HEK293 (cell line): ENCODE measurements around the gene CALCOCO1.

Experiments
- CTCF ChIA-PET: fragments of 350-600 bp; formaldehyde crosslinking; extraction: SDS; loops from one replicate; lab custom pipeline; 2021; ENCODE audit warnings: antibody characterized with exemption; lab: Yijun Ruan, JAX
- POLR2A ChIA-PET: fragments of 300-600 bp; formaldehyde crosslinking; extraction: SDS; loops from one replicate; lab custom pipeline; 2020; ENCODE audit warnings: antibody characterized with exemption, inconsistent platforms; lab: Yijun Ruan, JAX
- H3K27ac ChIP-seq: fragments of 200-500 bp; sonication (Bioruptor generic); 2 replicates; pipeline ENCODE4 v1.5.1; 2014; ENCODE audit warnings: low read depth, low read length, control low read depth, inconsistent platforms; ENCODE audit errors: extremely low read depth
- H3K36me3 ChIP-seq, 2 experiments: fragments of 200-500 bp in 1 of 2; sonication (Bioruptor generic) in 1 of 2; 1 replicate in 1 of 2; 2 replicates in 1 of 2; pipeline ENCODE4 v1.5.1; 2014 to 2017; ENCODE audit warnings: inconsistent platforms in 2 of 2, low read length in 2 of 2; ENCODE audit not compliant: control insufficient read depth in 2 of 2, insufficient read depth in 1 of 2
- H3K4me1 ChIP-seq: fragments of 200-500 bp; sonication (Bioruptor generic); 2 replicates; pipeline ENCODE4 v1.5.1; 2014; ENCODE audit warnings: mild to moderate bottlenecking, low read length, inconsistent platforms; ENCODE audit not compliant: control insufficient read depth, insufficient read depth
- H3K4me3 ChIP-seq: 2 replicates; pipeline ENCODE4 v1.5.1; 2011; ENCODE audit warnings: low read depth, mild to moderate bottlenecking, control low read depth, low read length, moderate library complexity
- H3K9me3 ChIP-seq: fragments of 200-500 bp; sonication (Bioruptor generic); 2 replicates; pipeline ENCODE4 v1.5.1; 2014; ENCODE audit warnings: low read depth, low read length, inconsistent platforms; ENCODE audit not compliant: control insufficient read depth, insufficient read depth
- EGR2 ChIP-seq: fragments of 450-650 bp; formaldehyde crosslinking; IDR thresholded peaks from 2 replicates; pipeline ENCODE4 v1.5.1; 2016; ENCODE audit warnings: low read depth, missing biosample characterization, missing genetic modification characterization
- KLF7 ChIP-seq: fragments of 450-650 bp; formaldehyde crosslinking; IDR thresholded peaks from 2 replicates; pipeline ENCODE4 v1.5.1; 2016; ENCODE audit warnings: missing biosample characterization, missing genetic modification characterization, borderline replicate concordance
- KLF9 ChIP-seq: fragments of 450-650 bp; formaldehyde crosslinking; IDR thresholded peaks from 2 replicates; pipeline ENCODE4 v1.5.1; 2016; ENCODE audit warnings: missing biosample characterization, missing genetic modification characterization, low read depth
- SP2 ChIP-seq: fragments of 450-650 bp; formaldehyde crosslinking; IDR thresholded peaks from 2 replicates; pipeline ENCODE4 v1.5.1; 2016; ENCODE audit warnings: missing biosample characterization, missing genetic modification characterization
- SP3 ChIP-seq: fragments of 450-650 bp; formaldehyde crosslinking; IDR thresholded peaks from 2 replicates; pipeline ENCODE4 v1.5.1; 2016; ENCODE audit warnings: missing biosample characterization, missing genetic modification characterization
- TCF7L2 ChIP-seq: IDR thresholded peaks from 2 replicates; pipeline ENCODE4 v1.6.1; 2011; ENCODE audit warnings: low read depth, mild to moderate bottlenecking, inconsistent platforms, low read length, moderate library complexity, borderline replicate concordance
- YY2 ChIP-seq: fragments of 450-650 bp; formaldehyde crosslinking; IDR thresholded peaks from 2 replicates; pipeline ENCODE4 v1.5.1; 2016; ENCODE audit warnings: missing biosample characterization, missing genetic modification characterization
- ZBTB1 ChIP-seq: fragments of 450-650 bp; formaldehyde crosslinking; IDR thresholded peaks from 2 replicates; pipeline ENCODE4 v1.5.1; 2016; ENCODE audit warnings: missing biosample characterization, missing genetic modification characterization
- ZNF132 ChIP-seq: fragments of 450-650 bp; formaldehyde crosslinking; IDR thresholded peaks from 2 replicates; pipeline ENCODE4 v1.5.1; 2017; ENCODE audit warnings: missing biosample characterization, missing genetic modification characterization, borderline replicate concordance
- ZNF239 ChIP-seq: fragments of 450-650 bp; formaldehyde crosslinking; IDR thresholded peaks from 2 replicates; pipeline ENCODE4 v1.5.1; 2016; ENCODE audit warnings: missing biosample characterization, missing genetic modification characterization
- ZNF394 ChIP-seq: fragments of 450-650 bp; formaldehyde crosslinking; IDR thresholded peaks from 2 replicates; pipeline ENCODE4 v1.5.1; 2016; ENCODE audit warnings: missing biosample characterization, missing genetic modification characterization, mild to moderate bottlenecking, moderate library complexity, borderline replicate concordance
- ZNF629 ChIP-seq: fragments of 450-650 bp; formaldehyde crosslinking; IDR thresholded peaks from 2 replicates; pipeline ENCODE4 v1.5.1; 2017; ENCODE audit warnings: missing biosample characterization, missing genetic modification characterization
- ZNF701 ChIP-seq: fragments of 450-650 bp; formaldehyde crosslinking; IDR thresholded peaks from 2 replicates; pipeline ENCODE4 v1.5.1; 2016; ENCODE audit warnings: missing biosample characterization, missing genetic modification characterization
- ZXDB ChIP-seq: fragments of 450-650 bp; formaldehyde crosslinking; IDR thresholded peaks from 2 replicates; pipeline ENCODE4 v1.5.1; 2016; ENCODE audit warnings: missing biosample characterization, missing genetic modification characterization
- TF ChIP-seq, protein P1 (sequence below): fragments of 450-650 bp; formaldehyde crosslinking; IDR thresholded peaks from 2 replicates; pipeline ENCODE4 v1.5.1; 2016; ENCODE audit warnings: missing biosample characterization, missing genetic modification characterization
- TF ChIP-seq, protein P2 (sequence below): fragments of 450-650 bp; formaldehyde crosslinking; conservative IDR thresholded peaks from 2 replicates; pipeline ENCODE4 v1.5.1; 2016; ENCODE audit warnings: low read depth, missing biosample characterization, missing genetic modification characterization
- TF ChIP-seq, protein P3 (sequence below): fragments of 450-650 bp; formaldehyde crosslinking; conservative IDR thresholded peaks from 2 replicates; pipeline ENCODE4 v1.5.1; 2016; ENCODE audit warnings: low read depth, missing biosample characterization, missing genetic modification characterization
- TF ChIP-seq, protein P4 (sequence below): fragments of 450-650 bp; formaldehyde crosslinking; IDR thresholded peaks from 2 replicates; pipeline ENCODE4 v1.5.1; 2017; ENCODE audit warnings: missing biosample characterization, missing genetic modification characterization
- TF ChIP-seq, protein P5 (sequence below): fragments of 450-650 bp; IDR thresholded peaks from 2 replicates; pipeline ENCODE4 v1.5.1; 2018; ENCODE audit warnings: missing biosample characterization, missing genetic modification characterization

Gene CALCOCO1

DNA sequence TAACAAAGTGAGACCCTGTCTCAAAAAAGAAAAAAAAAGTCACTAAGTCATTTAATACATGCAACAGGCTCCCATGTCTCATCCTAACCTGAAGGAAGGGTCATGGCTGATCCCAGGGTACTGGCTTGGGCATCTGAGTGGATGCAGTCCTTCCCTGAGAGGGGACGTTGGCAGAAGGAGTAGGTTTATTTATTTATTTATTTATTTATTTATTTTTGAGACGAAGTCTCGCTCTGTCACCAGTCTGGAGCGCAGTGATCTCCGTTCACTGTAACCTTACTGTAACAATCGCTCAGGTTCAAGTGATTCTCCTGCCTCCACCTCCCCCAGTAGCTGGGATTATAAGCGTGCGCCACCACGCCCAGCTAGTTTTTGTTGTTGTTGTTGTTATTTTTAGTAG lies 7.2 kb upstream of the CALCOCO1 start (continued):
- TF ChIP-seq TCF7L2, result no peak
- TF ChIP-seq ZBTB1, result no peak
- no peak for TF ChIP-seq ZNF701 (tag by site-specific recombination)
- no peak for TF ChIP-seq ZNF239 (tag by site-specific recombination)
- peak; percentile 78; the same call in 1 of the 2 replicates for TF ChIP-seq ZNF394 (tag by site-specific recombination)
- TF ChIP-seq ZXDB, result 0 out of 2 replicates have a peak, but pooled peaks have one; percentile 20
- TF ChIP-seq SP2 (tag by site-specific recombination), result no peak
- TF ChIP-seq, protein P1, sequence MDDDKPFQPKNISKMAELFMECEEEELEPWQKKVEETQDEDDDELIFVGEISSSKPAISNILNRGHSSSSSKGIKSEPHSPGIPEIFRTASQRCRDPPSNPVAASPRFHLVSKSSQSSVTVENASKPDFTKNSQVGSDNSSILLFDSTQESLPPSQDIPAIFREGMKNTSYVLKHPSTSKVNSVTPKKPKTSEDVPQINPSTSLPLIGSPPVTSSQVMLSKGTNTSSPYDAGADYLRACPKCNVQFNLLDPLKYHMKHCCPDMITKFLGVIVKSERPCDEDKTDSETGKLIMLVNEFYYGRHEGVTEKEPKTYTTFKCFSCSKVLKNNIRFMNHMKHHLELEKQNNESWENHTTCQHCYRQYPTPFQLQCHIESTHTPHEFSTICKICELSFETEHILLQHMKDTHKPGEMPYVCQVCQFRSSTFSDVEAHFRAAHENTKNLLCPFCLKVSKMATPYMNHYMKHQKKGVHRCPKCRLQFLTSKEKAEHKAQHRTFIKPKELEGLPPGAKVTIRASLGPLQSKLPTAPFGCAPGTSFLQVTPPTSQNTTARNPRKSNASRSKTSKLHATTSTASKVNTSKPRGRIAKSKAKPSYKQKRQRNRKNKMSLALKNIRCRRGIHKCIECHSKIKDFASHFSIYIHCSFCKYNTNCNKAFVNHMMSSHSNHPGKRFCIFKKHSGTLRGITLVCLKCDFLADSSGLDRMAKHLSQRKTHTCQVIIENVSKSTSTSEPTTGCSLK (tag by site-specific recombination), result no peak
- TF ChIP-seq, protein P2, sequence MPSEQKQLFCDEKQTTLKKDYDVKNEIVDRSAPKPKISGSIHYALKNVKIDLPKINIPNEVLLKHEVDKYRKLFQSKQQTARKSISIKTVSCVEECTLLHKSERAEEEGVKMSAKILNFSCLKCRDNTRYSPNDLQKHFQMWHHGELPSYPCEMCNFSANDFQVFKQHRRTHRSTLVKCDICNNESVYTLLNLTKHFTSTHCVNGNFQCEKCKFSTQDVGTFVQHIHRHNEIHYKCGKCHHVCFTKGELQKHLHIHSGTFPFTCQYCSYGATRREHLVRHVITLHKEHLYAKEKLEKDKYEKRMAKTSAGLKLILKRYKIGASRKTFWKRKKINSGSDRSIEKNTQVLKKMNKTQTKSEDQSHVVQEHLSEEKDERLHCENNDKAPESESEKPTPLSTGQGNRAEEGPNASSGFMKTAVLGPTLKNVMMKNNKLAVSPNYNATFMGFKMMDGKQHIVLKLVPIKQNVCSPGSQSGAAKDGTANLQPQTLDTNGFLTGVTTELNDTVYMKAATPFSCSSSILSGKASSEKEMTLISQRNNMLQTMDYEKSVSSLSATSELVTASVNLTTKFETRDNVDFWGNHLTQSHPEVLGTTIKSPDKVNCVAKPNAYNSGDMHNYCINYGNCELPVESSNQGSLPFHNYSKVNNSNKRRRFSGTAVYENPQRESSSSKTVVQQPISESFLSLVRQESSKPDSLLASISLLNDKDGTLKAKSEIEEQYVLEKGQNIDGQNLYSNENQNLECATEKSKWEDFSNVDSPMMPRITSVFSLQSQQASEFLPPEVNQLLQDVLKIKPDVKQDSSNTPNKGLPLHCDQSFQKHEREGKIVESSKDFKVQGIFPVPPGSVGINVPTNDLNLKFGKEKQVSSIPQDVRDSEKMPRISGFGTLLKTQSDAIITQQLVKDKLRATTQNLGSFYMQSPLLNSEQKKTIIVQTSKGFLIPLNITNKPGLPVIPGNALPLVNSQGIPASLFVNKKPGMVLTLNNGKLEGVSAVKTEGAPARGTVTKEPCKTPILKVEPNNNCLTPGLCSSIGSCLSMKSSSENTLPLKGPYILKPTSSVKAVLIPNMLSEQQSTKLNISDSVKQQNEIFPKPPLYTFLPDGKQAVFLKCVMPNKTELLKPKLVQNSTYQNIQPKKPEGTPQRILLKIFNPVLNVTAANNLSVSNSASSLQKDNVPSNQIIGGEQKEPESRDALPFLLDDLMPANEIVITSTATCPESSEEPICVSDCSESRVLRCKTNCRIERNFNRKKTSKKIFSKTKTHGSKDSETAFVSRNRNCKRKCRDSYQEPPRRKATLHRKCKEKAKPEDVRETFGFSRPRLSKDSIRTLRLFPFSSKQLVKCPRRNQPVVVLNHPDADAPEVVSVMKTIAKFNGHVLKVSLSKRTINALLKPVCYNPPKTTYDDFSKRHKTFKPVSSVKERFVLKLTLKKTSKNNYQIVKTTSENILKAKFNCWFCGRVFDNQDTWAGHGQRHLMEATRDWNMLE, result peak; percentile 66
- TF ChIP-seq, protein P3, sequence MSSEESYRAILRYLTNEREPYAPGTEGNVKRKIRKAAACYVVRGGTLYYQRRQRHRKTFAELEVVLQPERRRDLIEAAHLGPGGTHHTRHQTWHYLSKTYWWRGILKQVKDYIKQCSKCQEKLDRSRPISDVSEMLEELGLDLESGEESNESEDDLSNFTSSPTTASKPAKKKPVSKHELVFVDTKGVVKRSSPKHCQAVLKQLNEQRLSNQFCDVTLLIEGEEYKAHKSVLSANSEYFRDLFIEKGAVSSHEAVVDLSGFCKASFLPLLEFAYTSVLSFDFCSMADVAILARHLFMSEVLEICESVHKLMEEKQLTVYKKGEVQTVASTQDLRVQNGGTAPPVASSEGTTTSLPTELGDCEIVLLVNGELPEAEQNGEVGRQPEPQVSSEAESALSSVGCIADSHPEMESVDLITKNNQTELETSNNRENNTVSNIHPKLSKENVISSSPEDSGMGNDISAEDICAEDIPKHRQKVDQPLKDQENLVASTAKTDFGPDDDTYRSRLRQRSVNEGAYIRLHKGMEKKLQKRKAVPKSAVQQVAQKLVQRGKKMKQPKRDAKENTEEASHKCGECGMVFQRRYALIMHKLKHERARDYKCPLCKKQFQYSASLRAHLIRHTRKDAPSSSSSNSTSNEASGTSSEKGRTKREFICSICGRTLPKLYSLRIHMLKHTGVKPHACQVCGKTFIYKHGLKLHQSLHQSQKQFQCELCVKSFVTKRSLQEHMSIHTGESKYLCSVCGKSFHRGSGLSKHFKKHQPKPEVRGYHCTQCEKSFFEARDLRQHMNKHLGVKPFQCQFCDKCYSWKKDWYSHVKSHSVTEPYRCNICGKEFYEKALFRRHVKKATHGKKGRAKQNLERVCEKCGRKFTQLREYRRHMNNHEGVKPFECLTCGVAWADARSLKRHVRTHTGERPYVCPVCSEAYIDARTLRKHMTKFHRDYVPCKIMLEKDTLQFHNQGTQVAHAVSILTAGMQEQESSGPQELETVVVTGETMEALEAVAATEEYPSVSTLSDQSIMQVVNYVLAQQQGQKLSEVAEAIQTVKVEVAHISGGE (tag by site-specific recombination), result peak; percentile 48; the same call in 1 of the 2 replicates
- no peak for TF ChIP-seq YY2 (tag by site-specific recombination)

DNA sequence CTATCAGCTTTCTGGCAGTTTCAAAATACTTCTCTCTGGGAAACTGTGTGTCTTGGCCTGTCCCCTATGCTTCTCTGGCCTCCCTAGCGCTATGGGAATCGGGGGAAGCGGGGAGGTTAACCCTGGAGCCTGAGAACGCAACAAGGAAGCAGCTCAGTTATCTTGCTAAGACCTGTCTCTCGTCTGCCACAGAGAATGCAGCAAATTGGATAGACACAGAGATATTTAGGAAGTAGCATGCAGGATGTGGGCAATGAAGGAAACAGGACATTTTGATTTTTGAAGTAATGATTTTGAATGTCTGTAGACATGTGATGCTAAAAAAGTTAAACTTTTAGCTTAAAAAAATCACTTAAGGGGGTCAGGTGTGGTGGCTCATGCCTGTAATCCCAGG lies 6.6 kb upstream of the CALCOCO1 start:
- Histone ChIP-seq H3K9me3 (no peaks in the 10 kb centered on the region), H3K36me3 (no peaks in the 10 kb centered on the region), H3K27ac (peak overlapping the region; percentile 65), H3K4me1 (peaks cover 5% of the 10 kb centered on the region), H3K4me3 (no peak overlapping the region)
- POLR2A ChIA-PET, result interaction anchor here (0.8 to 1.1 kb wide), 2 partner anchors 25 to 35 kb away, joined by 3 read pairs; no protein-coding TSS in a partner anchor
- CTCF ChIA-PET, result interaction anchor here (0.9 to 18.2 kb wide), 6 partner anchors 11 to 518 kb away, joined by 3 to 327 read pairs (median 7); no protein-coding TSS in a partner anchor
- TF ChIP-seq ZNF132 (tag by site-specific recombination) (no peak), EGR2 (tag by site-specific recombination) (no peak), KLF9 (tag by site-specific recombination) (no peak), ZNF629 (tag by site-specific recombination) (0 out of 2 replicates have a peak, but pooled peaks have one; percentile 4), KLF7 (tag by site-specific recombination) (no peak), SP3 (tag by site-specific recombination) (no peak)
- TF ChIP-seq, protein P4, sequence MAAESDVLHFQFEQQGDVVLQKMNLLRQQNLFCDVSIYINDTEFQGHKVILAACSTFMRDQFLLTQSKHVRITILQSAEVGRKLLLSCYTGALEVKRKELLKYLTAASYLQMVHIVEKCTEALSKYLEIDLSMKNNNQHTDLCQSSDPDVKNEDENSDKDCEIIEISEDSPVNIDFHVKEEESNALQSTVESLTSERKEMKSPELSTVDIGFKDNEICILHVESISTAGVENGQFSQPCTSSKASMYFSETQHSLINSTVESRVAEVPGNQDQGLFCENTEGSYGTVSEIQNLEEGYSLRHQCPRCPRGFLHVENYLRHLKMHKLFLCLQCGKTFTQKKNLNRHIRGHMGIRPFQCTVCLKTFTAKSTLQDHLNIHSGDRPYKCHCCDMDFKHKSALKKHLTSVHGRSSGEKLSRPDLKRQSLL (tag by site-specific recombination), result no peak
- TF ChIP-seq, protein P5, sequence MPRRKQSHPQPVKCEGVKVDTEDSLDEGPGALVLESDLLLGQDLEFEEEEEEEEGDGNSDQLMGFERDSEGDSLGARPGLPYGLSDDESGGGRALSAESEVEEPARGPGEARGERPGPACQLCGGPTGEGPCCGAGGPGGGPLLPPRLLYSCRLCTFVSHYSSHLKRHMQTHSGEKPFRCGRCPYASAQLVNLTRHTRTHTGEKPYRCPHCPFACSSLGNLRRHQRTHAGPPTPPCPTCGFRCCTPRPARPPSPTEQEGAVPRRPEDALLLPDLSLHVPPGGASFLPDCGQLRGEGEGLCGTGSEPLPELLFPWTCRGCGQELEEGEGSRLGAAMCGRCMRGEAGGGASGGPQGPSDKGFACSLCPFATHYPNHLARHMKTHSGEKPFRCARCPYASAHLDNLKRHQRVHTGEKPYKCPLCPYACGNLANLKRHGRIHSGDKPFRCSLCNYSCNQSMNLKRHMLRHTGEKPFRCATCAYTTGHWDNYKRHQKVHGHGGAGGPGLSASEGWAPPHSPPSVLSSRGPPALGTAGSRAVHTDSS, result no peak
